Measurements from ENCODE around the gene CORO2B.

The CORO2B gene

DNA sequence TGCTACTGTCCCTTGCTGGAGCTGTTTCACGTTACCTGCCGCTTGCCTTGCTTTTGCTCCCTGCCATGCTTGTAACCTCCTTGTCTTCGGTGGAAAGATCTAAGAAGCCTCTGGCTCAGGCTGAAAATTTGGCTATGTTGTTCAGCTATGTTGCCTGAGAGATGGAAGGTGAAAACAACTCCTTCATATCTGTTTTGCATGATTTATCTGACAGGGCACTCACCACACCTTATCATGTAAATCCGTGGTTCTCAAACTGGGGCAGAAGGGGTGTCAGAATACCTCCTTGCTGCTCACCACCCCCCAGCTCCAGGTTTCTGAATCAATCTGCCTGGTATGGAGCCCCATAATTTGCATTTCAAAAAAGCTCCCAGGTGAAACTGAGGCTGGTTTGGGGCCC, 6.5 kb upstream of the CORO2B start:
- no peak for DNase-seq (ENCODE audit: low read depth in 2 of 2)

DNA sequence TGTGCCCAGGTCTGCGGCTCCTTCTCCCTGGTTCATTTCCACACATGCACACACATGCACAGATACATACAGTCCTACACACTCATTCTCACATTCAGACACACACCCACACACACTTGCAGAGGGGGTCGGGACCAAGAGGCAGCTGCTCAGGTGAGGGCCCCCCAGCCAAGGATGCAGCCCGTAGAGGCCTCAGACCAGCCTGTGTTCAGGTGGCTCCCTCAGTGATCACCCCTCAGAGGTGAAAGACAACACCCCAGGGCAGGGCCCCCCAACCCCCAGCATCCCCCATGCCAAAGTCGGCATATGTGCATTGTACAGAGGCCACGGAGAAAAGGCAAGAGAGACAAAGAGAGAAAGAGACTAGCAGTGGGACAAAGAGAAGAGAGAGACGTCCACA, 5.9 kb upstream of the CORO2B start:
- no peak for DNase-seq (ENCODE audit: low read depth in 2 of 2)

DNA sequence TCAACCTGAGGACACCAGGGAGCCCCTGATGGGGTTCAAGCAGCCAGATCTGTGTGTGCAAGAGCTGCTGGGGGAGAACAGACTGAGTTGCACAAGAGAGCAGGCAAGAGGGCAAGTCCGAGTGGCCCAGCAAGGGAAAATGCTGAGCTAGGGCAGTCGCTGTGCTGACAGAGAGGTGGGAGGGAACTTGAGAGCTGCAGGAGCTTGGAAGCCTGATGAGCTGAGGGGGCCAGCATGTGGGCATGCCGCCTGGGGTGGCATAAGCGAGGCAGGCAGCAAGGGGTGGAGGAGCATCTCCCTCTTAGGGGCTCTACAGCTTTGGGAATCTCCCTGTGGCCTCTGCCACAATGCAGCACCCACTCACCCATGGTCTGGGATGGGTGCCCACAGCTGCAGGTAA, 4.7 kb upstream of the CORO2B start:
- no peak for DNase-seq (ENCODE audit: low read depth in 2 of 2)

DNA sequence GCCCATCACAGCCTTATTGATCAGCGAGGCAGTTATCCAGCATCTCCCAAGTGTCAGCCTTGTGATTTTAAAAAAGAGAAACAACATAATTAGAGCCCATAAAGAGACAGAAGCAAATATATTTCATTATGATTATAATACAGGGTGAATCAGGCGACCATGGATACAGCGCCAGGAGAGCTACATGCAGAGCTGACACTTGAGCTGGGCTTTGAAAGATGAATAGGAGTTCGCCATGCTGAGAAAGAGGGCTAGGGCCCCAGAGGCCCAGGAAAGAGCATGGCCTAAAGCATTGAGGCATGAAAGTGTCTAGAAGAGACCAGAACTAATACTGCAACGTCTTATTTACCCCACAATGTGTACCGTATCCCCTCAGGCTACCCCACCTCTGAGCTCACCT, 4.2 kb upstream of the CORO2B start:
- DNase-seq (ENCODE audit: low read depth in 2 of 2) = no peak

DNA sequence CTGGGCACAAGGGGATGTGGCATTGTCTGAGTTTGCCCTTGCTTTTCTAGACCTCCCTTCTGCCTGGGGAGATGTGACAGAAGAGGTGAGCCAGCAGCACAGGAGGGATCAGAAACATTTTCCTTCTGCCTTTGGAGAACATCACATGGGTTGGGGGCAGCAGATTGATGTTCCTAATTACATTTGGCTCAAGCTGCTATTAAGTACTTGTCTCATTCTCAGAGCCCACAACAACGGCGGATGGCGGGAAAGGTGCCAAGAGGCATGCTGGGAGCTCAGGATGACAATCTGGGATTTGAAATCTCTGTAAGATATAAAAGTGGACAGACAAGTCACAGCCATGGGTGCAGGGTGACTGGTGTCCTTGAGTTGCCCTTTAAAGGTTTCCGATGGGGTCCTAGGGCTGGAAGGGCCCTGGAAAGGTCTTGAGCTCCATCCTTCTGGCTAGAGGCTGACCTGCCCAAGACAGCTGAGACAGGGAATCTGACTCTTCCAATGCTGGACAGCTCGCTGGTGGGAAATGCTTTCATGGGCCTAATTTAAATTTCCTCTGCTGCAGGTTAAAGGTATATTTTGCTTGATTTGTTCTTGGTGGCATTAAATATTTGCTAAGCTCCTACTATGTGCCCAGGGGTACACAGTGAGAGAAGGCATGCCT, 2.4 kb upstream of the CORO2B start:
- DNase-seq (ENCODE audit: low read depth in 2 of 2) = no peak

DNA sequence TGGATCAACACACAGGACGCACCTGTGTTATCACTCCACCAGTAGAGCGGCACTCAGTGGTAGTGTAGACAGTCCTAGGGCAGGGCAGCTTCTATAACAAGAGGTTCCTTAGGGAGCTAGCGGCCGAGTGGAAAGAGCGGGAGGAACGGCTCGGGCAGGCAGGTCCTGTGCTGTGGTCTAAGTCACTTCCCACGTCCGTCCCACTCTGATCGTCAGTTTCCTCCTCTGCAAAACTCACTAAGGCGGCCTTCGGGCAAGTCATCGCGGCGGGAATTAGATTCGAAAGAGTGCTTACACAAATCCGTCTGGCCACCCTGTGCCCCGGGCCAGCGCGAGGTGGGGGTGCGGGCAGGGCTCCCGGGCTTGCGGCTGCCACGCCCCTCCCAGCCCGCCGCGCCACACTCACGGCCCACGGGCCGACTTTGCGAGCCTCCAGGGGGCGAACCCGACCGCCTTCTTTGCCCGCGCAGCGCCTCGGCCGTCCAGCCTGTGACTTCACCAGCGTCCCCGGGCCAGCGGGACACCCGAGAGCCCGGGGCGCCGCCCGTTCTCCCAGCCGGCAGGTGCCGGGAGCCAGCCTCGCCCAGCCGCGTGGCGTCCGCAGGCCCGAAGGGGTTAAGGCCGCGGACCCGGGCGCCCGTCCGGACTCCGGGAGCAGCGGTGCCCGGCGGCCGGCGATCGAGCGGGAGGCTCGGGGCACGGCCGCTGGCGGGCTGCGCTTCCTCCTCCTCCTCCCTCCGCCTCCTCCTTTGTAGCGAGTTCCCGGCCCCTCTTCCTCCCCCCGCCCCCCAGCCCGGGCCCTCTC, 416 bp upstream of the CORO2B start:
- peak in 1 of 2 donors; percentile 12 for DNase-seq (ENCODE audit: low read depth in 2 of 2)

DNA sequence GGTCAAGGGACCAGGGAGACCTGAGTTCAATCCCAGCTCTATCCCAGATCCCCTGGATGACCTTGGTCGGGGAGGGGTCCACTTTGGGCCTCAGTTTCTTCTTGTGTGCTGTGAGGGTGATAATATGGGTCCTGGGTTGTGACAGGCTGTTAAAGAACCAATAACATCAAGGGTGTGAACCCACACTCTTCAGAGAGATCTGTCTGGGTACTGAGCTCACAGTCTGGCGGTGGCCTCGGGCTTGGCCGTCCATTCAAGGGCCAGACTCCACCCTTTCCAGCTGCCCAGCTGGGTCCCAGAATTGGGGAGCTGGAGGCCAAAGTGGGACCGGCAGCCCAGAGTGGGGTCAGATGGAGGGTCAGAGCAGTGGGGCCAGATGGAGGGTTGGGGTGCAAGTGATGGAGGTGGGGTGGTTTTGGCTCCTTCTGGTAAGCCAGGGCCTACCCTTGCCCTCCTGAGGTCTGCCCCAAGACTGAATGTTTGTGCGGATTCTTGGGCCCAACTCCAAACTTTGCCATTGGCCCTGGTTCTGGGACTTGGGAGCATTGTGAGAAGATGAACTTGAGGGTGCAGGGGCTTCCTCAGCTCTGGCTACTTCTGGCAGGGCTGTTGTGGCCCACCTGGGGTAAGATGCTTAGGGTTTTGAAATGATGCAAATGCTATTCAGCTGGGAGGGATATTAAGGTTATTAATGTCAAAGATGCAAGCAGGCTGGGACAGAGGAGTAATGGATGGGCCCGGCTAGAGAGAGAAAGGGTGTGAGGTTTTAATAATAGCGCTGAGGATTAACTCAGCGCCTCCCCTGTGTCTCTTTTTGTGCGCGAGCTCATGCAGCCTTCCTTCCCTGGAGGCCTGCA, 1.5 kb downstream of the CORO2B start:
- DNase-seq (ENCODE audit: low read depth in 2 of 2) = no peak

DNA sequence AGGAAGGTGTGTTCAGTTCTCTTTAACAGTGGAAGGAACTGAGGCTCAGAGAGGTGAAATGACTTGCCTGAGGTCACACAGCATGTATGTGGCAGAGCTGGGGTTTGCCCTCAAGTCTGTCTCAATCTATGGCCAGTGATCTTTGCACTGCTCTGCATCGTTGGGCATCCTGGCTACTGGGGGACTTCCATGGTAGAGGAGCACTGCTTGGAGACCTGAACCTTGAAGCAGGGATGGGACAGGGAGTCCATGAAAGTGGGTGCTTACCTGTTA, 2.0 kb downstream of the CORO2B start:
- no peak for DNase-seq (ENCODE audit: low read depth in 2 of 2)

DNA sequence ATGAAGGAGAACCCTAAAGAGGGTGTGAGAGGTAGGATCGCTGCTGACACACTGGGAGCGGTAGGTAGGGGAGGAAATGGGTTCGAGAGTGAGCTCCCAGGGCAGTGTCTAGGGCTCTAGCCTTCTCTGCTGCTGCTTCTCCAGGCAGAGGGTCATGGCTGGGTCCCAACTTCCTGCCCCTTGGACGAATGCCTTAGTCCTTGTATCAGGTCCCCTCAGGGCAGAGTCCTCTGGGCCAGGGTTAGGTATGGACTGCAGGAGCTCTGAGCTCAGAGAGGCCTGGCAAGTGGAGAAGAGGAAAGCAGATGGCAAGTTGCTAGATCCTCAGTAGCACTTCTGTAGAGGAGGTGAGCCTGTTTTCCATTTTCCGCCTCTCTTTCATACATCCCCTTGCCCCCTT, 2.9 kb downstream of the CORO2B start:
- DNase-seq (ENCODE audit: low read depth in 2 of 2) = no peak

DNA sequence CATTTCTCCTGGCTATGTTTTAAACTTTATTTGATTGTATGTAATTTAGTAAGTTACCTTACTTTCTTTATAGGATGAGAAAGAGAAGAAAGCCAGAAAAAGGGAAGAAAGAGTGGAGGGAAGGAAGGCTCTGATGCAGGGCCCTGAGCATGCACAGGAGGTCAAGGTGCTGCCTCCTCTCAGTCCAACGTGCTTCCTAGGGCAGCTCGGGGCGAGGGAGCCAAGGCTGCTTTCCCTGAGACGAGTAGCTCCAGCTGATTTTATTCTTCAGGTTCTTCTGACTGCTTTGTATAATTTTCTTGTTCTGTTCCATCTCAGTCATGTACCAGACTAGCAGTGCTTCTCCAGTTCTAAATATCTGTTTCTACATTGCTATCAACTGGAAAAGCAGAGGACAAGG, 3.4 kb downstream of the CORO2B start:
- DNase-seq (ENCODE audit: low read depth in 2 of 2) = no peak

DNA sequence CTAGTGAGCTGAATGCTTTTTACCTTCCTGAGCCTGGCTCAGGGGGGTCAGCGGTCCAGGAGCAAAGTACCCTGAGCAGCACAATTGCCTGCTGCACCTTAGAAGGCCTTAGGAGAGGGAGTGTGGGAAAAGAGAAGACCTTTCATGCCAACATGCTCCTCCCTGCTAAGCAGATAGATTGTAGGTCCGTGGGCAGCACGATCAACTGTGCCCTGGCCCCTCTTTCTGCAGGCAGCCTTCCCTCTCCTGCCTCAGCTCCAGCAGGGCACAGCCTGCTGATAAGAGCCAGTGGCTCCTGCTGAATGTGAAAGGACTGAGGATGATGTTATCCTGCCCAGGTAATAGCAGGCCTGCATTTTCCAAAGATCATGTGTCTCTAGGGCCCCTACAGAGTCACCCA, 4.1 kb downstream of the CORO2B start:
- no peak for DNase-seq (ENCODE audit: low read depth in 2 of 2)

DNA sequence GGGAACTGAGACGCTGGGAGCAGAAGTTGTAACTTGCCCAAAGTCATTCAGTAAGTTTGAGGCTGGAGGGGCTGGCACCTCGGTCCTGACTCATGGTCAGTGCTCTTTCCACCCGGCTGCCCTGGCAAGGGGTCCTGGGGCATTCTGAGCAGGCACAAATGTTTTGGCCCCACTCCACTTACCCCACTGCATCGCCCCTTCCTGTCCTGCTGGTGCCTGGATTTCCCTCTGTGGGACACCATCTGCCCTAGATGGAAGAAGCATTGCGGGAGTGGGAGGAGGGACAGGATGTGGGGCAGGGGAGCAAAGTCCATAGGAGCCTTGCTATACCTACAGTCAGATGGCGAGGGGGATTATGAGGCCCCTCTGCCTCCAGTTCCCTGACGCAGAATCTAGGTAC, 4.5 kb downstream of the CORO2B start:
- no peak for DNase-seq (ENCODE audit: low read depth in 2 of 2)

DNA sequence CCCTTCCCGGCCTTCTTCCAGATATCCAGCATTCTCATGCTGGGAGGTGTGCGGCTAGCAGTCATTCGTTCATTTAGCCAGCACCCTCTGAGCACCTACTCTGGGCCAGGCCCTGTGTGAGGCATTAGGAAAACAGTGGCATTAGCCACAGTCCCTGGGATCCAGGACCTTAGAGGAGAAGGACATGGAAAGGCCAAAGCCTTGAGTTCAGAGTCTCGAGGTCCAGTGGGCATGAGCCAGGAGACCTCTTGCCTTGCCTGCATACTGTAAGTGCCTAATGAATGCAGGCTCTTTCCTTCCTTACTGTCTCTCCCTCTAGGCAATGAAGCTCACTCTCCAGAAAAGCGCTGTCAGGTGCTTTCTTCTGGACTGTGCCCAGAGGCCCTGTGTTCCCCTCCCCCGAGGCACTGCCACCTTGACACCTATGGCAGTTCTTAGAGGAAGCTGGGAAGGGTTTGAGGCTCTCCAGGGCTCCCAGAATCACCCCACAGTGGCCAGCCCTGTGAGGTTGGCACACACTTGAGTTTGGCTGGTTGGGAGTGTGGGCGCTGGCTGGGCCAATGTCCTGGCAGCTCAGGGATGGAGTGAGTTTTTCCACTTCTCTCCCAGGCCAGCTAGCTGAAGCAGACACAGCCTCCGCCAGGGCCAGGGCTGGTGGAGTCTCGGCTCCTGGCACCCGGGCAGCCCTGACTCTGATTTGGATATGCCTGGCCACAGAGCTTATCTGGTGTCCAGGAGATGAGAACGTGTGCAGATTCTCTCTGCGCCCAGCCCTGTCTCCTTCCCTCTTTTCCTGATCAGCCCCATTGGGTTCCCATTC, 5.4 kb downstream of the CORO2B start:
- no peak for DNase-seq (ENCODE audit: low read depth in 2 of 2)

DNA sequence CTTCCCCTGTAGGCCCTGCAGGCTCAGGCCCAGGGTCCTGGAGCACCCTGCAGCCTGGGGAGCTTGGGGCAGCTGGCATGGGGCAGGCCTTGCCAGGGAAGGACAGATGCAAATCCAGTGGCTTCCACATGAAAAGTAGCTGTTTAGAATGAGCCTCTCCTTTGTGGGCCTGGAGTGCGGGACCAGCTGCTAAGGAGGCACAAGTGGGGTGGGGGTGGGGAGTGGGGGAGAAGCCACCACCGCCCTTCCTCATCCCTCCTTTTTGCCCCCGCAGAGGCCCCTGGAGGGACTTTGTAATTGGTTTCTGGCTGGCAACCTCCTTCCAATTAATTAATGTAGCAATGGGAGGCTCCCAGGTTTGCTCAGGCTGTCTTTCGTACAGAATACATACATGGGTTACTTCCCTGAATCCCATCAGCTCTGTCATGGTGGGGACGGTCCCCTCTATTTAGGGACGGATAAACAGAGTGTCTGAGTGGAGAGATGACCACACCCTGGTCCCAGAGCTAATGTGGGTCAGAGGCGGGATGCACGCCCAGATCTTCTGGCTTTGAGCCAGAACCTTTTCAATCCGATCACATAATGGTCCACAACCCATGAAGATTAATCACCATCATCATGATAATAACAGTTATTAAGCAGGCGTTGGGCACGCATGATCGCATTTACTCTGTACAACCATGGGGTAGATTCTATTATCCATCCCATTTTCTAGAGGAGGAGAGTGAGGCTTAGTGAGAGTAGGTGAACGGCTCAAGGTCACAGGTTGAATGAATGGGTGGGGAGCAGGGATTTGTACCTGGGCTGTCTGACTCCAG, 6.2 kb downstream of the CORO2B start:
- DNase-seq (ENCODE audit: low read depth in 2 of 2) = no peak

DNA sequence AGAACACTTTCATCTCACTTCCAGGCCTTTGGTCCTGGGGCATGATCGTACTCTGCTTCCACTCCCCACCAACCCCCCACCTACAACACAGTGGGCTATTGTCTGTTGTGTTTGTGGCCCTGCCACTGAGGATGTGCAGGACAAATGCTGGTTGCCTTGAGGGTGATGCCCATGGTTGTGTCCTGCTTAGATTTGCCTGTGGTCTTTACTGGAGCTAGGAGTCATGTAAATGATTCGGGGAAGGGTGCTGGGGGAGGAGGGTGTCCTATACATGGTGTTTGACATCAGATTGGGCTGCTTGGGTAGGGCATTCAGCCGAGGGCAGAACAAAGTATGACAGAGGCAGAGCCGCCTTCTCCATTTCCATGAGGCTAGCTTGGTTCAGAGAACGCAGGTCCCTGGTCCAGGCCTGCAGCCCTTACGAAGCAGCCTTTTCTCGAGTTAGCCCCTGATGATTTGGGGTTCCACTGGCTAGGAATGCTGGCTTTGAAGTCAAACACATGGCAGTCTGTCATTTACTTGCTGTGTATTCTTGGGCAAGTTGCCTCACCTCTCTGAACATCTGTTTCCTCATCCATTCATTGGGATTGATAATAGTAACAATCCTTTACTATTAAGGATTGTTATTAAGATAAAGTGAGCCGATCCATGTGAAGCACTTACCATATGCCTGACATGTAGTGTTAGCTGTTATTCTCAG, 6.9 kb downstream of the CORO2B start:
- no peak for DNase-seq (ENCODE audit: low read depth in 2 of 2)

DNA sequence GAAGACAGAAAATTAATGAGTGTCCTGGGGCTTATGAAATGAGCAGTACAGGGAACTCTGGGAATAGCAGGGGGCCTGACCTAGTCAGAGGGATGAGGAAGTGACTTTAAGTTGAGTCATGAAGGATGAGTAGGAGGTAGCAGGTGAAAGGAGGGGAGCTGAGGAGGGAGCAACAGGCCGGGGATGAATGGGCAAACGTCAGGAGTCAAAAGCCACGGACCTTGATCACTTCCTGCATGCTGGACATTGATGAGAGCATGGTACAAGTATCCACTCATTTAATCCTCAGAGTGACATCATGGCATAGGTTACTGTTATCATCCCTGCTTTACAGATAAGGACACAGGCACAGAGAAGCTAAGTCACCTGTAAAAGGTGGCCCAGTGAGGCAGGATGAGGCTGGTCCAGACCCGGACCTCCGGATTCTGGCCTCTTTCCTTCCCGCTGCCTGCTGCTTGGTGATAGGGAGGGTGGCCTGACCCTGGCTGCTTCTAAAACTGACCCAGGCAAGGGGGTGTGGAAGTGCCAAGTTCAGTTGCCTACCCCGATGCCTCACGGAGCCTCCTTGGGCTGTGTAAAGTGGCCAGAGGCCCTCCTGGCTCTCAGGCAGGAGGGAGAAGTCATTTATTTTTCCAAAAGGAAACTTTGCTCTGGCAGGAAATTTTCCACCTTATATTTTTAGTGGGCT, 7.6 kb downstream of the CORO2B start:
- DNase-seq (ENCODE audit: low read depth in 2 of 2) = no peak

DNA sequence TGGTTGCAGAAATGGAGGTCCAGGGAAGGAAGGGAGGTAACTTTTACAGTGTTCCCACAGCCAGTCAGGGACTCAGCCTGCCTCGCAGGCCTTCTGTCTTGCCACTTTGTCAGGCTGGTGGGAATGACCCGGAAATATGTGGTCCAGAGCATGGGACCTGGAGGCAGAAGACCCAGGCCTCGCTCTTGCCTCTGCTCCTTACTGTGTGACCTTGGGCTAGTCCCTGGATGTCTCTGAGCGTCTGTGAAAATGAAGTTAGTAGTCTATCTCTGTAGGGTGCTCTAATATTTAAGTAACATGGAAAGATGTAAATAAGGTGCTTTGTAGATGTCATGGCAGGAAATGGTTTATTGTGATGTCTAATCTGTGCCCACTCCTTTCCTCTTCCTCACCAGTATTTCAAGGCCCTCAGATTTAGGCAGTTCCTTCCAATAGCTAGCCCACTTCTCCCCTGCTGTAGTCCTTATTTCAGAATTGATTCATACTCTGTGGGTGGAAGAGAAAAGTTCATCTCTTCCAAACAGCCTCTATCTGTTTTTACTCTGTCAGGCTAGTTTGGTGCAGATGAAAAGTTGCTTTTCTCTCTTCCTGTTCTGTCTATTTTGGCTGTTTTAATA, 9.1 kb downstream of the CORO2B start:
- DNase-seq (ENCODE audit: low read depth in 2 of 2) = no peak

DNA sequence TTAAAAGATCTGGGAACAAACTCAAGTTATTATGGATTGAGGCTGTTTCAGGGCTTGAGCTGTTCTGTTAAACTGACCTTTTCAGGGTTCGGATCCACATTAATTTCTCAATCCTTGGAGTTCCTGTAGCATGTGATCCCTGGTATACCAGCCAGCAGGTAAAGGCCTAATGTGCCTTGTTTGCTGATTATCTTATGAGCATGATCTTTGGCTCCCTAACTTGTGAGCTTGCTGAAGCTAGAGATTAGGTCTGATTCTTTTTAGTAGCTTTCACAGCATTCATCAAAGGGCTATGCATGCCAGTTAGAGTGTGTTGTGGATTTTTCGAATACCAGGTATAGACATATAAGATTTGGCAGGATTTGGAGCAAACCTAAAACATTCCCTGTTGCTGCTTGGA, 10.3 kb downstream of the CORO2B start:
- no peak for DNase-seq (ENCODE audit: low read depth in 2 of 2)
